Kidney glomerular epithelial cell (primary cell): Measurements from ENCODE around the gene SRR.

ENCODE experiments used
- DNase-seq: peaks from one replicate; lab custom pipeline; 2025; lab: John Stamatoyannopoulos, UW

SRR gene

DNA sequence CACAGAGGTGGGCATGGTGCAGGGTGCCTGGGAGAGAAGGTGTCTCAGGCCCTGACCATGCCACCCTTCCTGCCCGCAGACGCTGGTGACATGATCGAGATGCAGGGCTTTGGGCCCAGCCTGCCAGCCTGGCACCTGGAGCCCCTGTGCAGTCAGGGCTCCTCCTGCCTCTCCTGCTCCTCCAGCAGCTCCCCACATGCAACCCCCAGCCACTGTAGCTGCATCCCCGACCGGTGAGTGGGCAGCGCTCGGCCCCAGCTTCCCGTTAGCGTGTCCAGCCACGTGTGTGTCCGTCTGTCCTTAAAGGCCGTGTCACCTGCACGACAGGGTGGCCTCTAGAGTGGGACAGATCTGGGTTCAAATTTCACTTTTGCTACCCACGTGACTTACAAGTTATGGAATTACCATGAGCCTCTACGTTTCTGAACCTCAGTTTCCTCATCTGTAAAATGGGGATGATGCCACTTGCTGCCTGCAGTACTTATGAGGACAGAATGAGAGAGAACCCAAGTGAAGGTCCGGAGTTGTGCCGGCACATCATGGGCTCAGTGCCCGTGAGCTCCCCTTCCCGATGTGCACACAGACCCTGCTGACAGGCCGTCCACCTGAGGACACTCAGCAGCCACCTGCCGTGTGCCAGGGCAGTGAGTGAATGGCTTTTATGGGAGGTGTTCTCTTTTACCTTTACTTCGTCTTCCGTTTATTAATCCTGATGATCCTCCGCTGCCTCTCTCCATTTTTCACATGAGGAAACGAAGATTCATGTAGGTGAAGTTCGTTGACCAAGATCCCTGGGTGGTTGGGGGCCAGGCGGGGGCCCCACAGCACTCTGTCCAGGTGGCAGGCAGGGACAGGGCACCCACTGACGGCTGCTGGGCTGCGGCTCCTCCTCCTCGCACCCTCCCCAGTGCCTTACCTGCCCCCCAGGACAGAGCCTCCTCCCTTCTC is 67.7 kb downstream of the SRR start:
- no peak for DNase-seq

DNA sequence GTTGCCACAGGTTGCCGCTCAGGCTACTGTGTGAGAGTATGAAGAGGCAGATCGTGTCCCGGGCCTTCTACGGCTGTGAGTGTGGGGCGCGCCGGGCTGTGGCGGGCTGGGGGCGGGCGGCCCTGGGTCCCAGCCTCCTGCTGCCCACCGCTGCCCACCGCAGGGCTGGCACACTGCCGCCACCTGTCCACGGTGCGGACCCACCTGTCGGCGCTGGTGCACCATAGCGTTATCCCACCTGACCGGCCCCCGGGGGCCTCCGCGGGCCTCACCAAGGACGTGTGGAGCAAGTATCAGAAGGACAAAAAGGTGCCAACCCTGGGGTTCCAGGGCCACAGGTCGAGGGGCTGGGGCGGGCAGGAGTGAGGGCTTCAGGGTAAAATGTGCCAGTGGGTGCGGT is 68.4 kb downstream of the SRR start:
- DNase-seq: no peak

DNA sequence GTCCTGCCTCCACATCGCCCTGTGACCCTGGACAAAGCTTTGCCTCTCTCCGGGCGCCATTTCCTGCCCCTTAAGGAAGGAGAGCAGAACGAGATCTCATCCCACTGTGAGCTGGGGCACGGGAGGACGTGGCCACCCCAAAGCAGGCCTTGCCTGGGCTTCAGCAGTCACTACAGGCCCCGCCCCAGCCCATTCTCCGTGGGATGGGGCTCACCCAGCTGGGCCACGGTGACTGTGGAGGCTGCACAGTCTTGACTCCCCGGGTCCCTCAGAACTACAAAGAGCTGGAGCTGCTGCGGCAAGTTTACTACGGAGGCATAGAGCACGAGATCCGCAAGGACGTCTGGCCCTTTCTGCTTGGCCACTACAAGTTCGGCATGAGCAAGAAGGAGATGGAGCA is 68.9 kb downstream of the SRR start:
- DNase-seq: no peak

DNA sequence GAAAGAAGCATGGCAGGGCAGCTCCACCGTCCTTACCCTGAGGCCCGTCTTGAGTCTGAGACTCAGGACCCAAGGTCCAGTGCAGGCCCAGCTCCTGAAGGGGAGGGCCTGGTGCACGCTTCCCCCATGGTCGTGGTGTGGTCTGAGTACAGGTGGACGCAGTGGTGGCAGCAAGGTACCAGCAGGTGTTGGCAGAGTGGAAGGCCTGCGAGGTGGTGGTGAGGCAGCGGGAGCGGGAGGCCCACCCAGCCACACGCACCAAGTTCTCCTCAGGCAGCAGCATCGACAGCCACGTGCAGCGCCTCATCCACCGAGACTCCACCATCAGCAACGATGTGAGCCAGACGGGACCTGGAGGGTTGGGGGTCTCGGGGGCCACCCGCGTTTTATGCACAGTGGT is 69.4 kb downstream of the SRR start:
- no peak for DNase-seq
